GM12878 (cell line): ENCODE measurements around the gene GOLGA5. TPM values are rescaled to one million over a fixed set of nuclear protein-coding genes. Genes with fewer than 3 reads are reported as not detected.

ENCODE experiments used
- ATAC-seq: fragments of 200-7000 bp; cut with Tn5 transposase; 3 replicates; pipeline ENCODE4 v1.9.1; 2020; ENCODE audit warnings: mild to moderate bottlenecking, moderate library complexity
- BruUV-seq: library from RNA; stranded (reverse); fragments of 400-500 nt; replicated peaks from 2 replicates; lab custom pipeline; 2021; lab: Mats Ljungman, UMichigan
- CTCF ChIA-PET: fragments of 300-600 bp; sonication (Branson Sonifier 250); formaldehyde crosslinking; extraction: SDS; loops from one replicate; lab custom pipeline; 2021; ENCODE audit warnings: inconsistent platforms; lab: Yijun Ruan, JAX
- POLR2A ChIA-PET: fragments of 350-600 bp; formaldehyde crosslinking; extraction: SDS; loops from one replicate; lab custom pipeline; 2021; ENCODE audit warnings: inconsistent platforms; lab: Charles Lee
- RAD21 ChIA-PET: fragments of 300-600 bp; sonication (Branson Sonifier 250); formaldehyde crosslinking; loops from one replicate; lab custom pipeline; 2023; ENCODE audit warnings: antibody characterized with exemption; ENCODE audit not compliant: unreplicated experiment; lab: Charles Lee
- SMC1A ChIA-PET: fragments of 300-600 bp; sonication (Branson Sonifier 250); formaldehyde crosslinking; loops from one replicate; lab custom pipeline; 2023; ENCODE audit not compliant: unreplicated experiment, uncharacterized antibody; lab: Charles Lee
- DNase-seq: peaks from one replicate; pipeline ENCODE4 v3.0.0-alpha.2; 2011; ENCODE audit warnings: low read depth, low spot score
- FAIRE-seq: peaks from 3 replicates; lab custom pipeline; 2011; peaks lifted over from hg19 to GRCh38; lab: Jason Lieb, UNC
- H2AFZ ChIP-seq: 2 replicates; pipeline ENCODE4 v1.6.0; 2011; ENCODE audit warnings: low read depth, low read length, control low read depth; ENCODE audit not compliant: control insufficient read depth
- H3K27ac ChIP-seq: 2 replicates; pipeline ENCODE4 v1.5.1; 2011; ENCODE audit warnings: control low read depth; ENCODE audit not compliant: control insufficient read depth, insufficient read depth
- H3K27me3 ChIP-seq, 2 experiments: replicated peaks in 1 of 2; 2 replicates each; pipeline versions ENCODE4 v1.6.0 to v1.6.1; 2011; ENCODE audit warnings: low read length in 1 of 2; ENCODE audit not compliant: control insufficient read depth in 2 of 2, insufficient read depth in 2 of 2
- H3K36me3 ChIP-seq, 2 experiments: 2 replicates each; pipeline ENCODE4 v1.5.1; 2011; ENCODE audit warnings: low read length in 1 of 2; ENCODE audit not compliant: control insufficient read depth in 2 of 2, insufficient read depth in 2 of 2
- H3K4me1 ChIP-seq: 2 replicates; pipeline ENCODE4 v1.6.1; 2011; ENCODE audit warnings: mild to moderate bottlenecking, low read length, moderate library complexity, mixed read lengths; ENCODE audit not compliant: control insufficient read depth, insufficient read depth
- H3K4me2 ChIP-seq: 2 replicates; pipeline ENCODE4 v1.6.0; 2011; ENCODE audit warnings: control low read depth; ENCODE audit not compliant: control insufficient read depth, insufficient read depth
- H3K4me3 ChIP-seq: fragments of 200-600 bp; sonication (generic); 2 replicates; pipeline ENCODE4 v1.5.1; 2016
- H3K79me2 ChIP-seq: 2 replicates; pipeline ENCODE4 v1.6.0; 2011; ENCODE audit warnings: low read length; ENCODE audit not compliant: control insufficient read depth, insufficient read depth
- H3K9ac ChIP-seq: 2 replicates; pipeline ENCODE4 v1.8.0; 2011; ENCODE audit warnings: low read length, control low read depth, mixed read lengths; ENCODE audit not compliant: control insufficient read depth, insufficient read depth
- H3K9me3 ChIP-seq: replicated peaks from 3 replicates; pipeline ENCODE4 v1.5.1; 2011; ENCODE audit warnings: mild to moderate bottlenecking, low read length; ENCODE audit not compliant: control insufficient read depth, insufficient read depth
- H4K20me1 ChIP-seq: 2 replicates; pipeline ENCODE4 v1.6.0; 2011; ENCODE audit not compliant: control insufficient read depth, insufficient read depth
- BACH1 ChIP-seq: fragments of 450-650 bp; IDR thresholded peaks from 2 replicates; pipeline ENCODE4 v1.6.1; 2017; ENCODE audit warnings: mild to moderate bottlenecking, borderline replicate concordance
- CTCF ChIP-seq, 3 experiments: IDR thresholded peaks in 2 of 3; conservative IDR thresholded peaks in 1 of 3; 2 replicates each; pipeline ENCODE4 v1.5.1; 2011; ENCODE audit warnings: low read depth in 3 of 3, low read length in 3 of 3, mild to moderate bottlenecking in 3 of 3, control low read depth in 2 of 3, moderate library complexity in 2 of 3, inconsistent platforms in 1 of 3, mixed read lengths in 1 of 3; ENCODE audit not compliant: control insufficient read depth in 2 of 3, insufficient read depth in 1 of 3; ENCODE audit errors: extremely low read depth in 1 of 3
- EZH2 ChIP-seq: IDR thresholded peaks from 2 replicates; pipeline ENCODE4 v1.6.1; 2012; ENCODE audit warnings: low read depth, mild to moderate bottlenecking, control low read depth, inconsistent platforms, low read length, borderline replicate concordance; ENCODE audit not compliant: control insufficient read depth
- FOXM1 ChIP-seq: IDR thresholded peaks from 2 replicates; pipeline ENCODE4 v1.6.1; 2012; ENCODE audit warnings: low read depth, mild to moderate bottlenecking, inconsistent platforms, low read length, moderate library complexity
- GABPA ChIP-seq: IDR thresholded peaks from 2 replicates; pipeline ENCODE4 v1.6.1; 2014; ENCODE audit warnings: antibody characterized with exemption, low read depth, mild to moderate bottlenecking, inconsistent platforms
- MYB ChIP-seq: fragments of 150-350 bp; IDR thresholded peaks from 2 replicates; pipeline ENCODE4 v1.6.1; 2014; ENCODE audit warnings: mild to moderate bottlenecking, low read depth, low read length, borderline replicate concordance
- NR2C2 ChIP-seq: IDR thresholded peaks from 2 replicates; pipeline ENCODE4 v1.6.1; 2011; ENCODE audit warnings: borderline replicate concordance, low read depth; ENCODE audit not compliant: control insufficient read depth, insufficient read length
- RELA ChIP-seq: fragments of 450-650 bp; IDR thresholded peaks from 2 replicates; pipeline ENCODE4 v1.8.0; 2014; ENCODE audit warnings: borderline replicate concordance; ENCODE audit not compliant: partially characterized antibody
- REST ChIP-seq: IDR thresholded peaks from 2 replicates; pipeline ENCODE4 v1.6.1; 2012; ENCODE audit warnings: mild to moderate bottlenecking, low read depth, low read length
- SREBF2 ChIP-seq: IDR thresholded peaks from 2 replicates; pipeline ENCODE4 v1.6.1; 2012; ENCODE audit warnings: mild to moderate bottlenecking, low read length
- STAT1 ChIP-seq: fragments of 450-650 bp; conservative IDR thresholded peaks from 2 replicates; pipeline ENCODE4 v1.6.1; 2014; ENCODE audit warnings: antibody characterized with exemption, mild to moderate bottlenecking
- YY1 ChIP-seq: IDR thresholded peaks from 2 replicates; pipeline ENCODE4 v1.6.1; 2011; ENCODE audit warnings: low read depth, mild to moderate bottlenecking, low read length
- ZBED1 ChIP-seq: IDR thresholded peaks from 2 replicates; pipeline ENCODE4 v1.6.1; 2016; ENCODE audit warnings: borderline replicate concordance
- ZSCAN29 ChIP-seq: fragments of 450-650 bp; IDR thresholded peaks from 2 replicates; pipeline ENCODE4 v1.6.1; 2017; ENCODE audit warnings: mild to moderate bottlenecking, moderate library complexity
- WGBS: methylation state at CpG from one replicate; pipeline ENCODE4 v1.1.6; 2016; ENCODE audit warnings: low lambda C conversion rate; ENCODE audit not compliant: insufficient replicate concordance, insufficient coverage; ENCODE audit errors: missing lambda C conversion rate; 5-methylcytosine and 5-hydroxymethylcytosine counted together
- in situ Hi-C: fragments of 300-500 bp; cut with MboI; formaldehyde crosslinking; loops from 9 replicates; pipeline ENCODE4 v1.14.3; 2018; ENCODE audit warnings: mixed read lengths
- intact Hi-C: fragments of 100-400 bp; cut with micrococcal nuclease; formaldehyde crosslinking; loops from one replicate; pipeline ENCODE4 v1.14.2; 2022; ENCODE audit not compliant: unreplicated experiment
- polyA plus RNA-seq, 11 experiments: library from polyadenylated mRNA; depleted of rRNA in 4 of 11; unstranded in 6 of 11; stranded (reverse) in 5 of 11; fragments of >200 nt; fragmentation: Nextera tagmentation in 4 of 11; fragmentation: Illumina TruSeq in 1 of 11; extraction: Ambion mirVana in 4 of 11; extraction: Trizol in 1 of 11; gene quantifications; 1 replicate in 1 of 11; 2 replicates in 10 of 11; pipeline versions ENCODE4 v1.2.1 to v1.2.3, GENCODE V29; 2011 to 2016; ENCODE audit warnings: inconsistent platforms in 2 of 11, missing spikeins in 2 of 11, low read depth in 1 of 11
- total RNA-seq, 4 experiments: library from RNA; depleted of rRNA in 3 of 4; stranded (reverse); fragments of >200 nt in 3 of 4; fragmentation: Illumina TruSeq in 1 of 4; extraction: Trizol in 1 of 4; gene quantifications; 2 replicates each; pipeline versions ENCODE4 v1.2.1 to v1.2.3, GENCODE V29; 2013 to 2021

Gene GOLGA5
- total and polyA plus RNA-seq, 10 of the 15 experiments (the other 5 are each of a cell fraction or from before 2014, with no cell fraction given), result 10.9 to 30.1 (median 19.7) TPM

GRCh38 chr14:92753250-92753649, 40.9 kb upstream of the GOLGA5 start:
- SMC1A ChIA-PET, result interaction anchor here (0.9 to 3.8 kb wide), 3 partner anchors 10 to 27 kb away, joined by 4 to 32 read pairs (median 5); no protein-coding TSS in a partner anchor
- H3K4me2 ChIP-seq, result no peak overlapping the region
- H4K20me1 ChIP-seq, result no peaks in the 10 kb centered on the region
- CTCF ChIA-PET, result interaction anchor here (1.1 to 1.5 kb wide), 2 partner anchors 30 to 38 kb away, joined by 3 to 4 read pairs; no protein-coding TSS in a partner anchor
- no peaks in the 10 kb centered on the region for H3K36me3 ChIP-seq
- no peaks in the 10 kb centered on the region for H3K27me3 ChIP-seq
- H3K4me1 ChIP-seq, result peaks cover 28% of the 10 kb centered on the region
- BruUV-seq, result no TSS peak
- H3K9me3 ChIP-seq, result peaks cover 10% of the 10 kb centered on the region
- H2AFZ ChIP-seq, result no peak overlapping the region
- intact Hi-C loops, result no loop called here
- RAD21 ChIA-PET, result no interaction called here
- TF ChIP-seq YY1, result no peak
- no peak for TF ChIP-seq CTCF (IDR thresholded peaks at IDR 0.05 in 2 of 3, conservative IDR thresholded peaks at IDR 0.05 in 1 of 3; ENCODE audit: control insufficient read depth in 2 of 3, extremely low read depth in 1 of 3, insufficient read depth in 1 of 3, low read depth in 3 of 3, low read length in 3 of 3)
- no peak for TF ChIP-seq REST
- no peak for TF ChIP-seq MYB
- TF ChIP-seq SREBF2, result no peak
- TF ChIP-seq ZBED1, result no peak
- no peak for TF ChIP-seq ZSCAN29
- no peak for TF ChIP-seq BACH1
- TF ChIP-seq STAT1, result no peak
- TF ChIP-seq RELA, result no peak
- no peak for TF ChIP-seq GABPA
- TF ChIP-seq FOXM1, result no peak
- no peak for TF ChIP-seq NR2C2
- no peak for TF ChIP-seq EZH2
- peaks cover under 1% of the 10 kb centered on the region; the same call in 1 of the 2 replicates for H3K79me2 ChIP-seq
- FAIRE-seq (no peak), ATAC-seq (no peak), DNase-seq (no peak)
- 53% methylated on average over 5 of the region's 5 CpGs for WGBS
- no peak overlapping the region for H3K27ac ChIP-seq
- POLR2A ChIA-PET, result interaction anchor here (0.6 to 1.2 kb wide), 2 partner anchors 23 to 54 kb away, joined by 4 read pairs; no protein-coding TSS in a partner anchor
- H3K4me3 ChIP-seq, result no peak overlapping the region
- in situ Hi-C loops, result loop anchor here (25.0 kb wide), 2 partner anchors 1209 to 1391 kb away; no protein-coding TSS in a partner anchor
- no peak overlapping the region for H3K9ac ChIP-seq
